Vagina (tissue), 2 donors: Measurements from ENCODE around the gene KDM4C.

ENCODE experiments used
- POLR2A ChIP-seq, 2 donors: fragments of 450-650 bp; IDR thresholded peaks; one replicate each; pipeline ENCODE4 v1.6.1; 2017; ENCODE audit warnings: antibody characterized with exemption in 2 of 2, mild to moderate bottlenecking in 2 of 2, moderate library complexity in 2 of 2
- POLR2AphosphoS5 ChIP-seq, 2 donors: sonication (generic); formaldehyde crosslinking; IDR thresholded peaks; one replicate each; pipeline ENCODE4 v1.9.0; 2017; ENCODE audit warnings: antibody characterized with exemption in 2 of 2, mild to moderate bottlenecking in 2 of 2, low read depth in 1 of 2; ENCODE audit not compliant: insufficient read depth in 1 of 2
- TF ChIP-seq, protein P1 (sequence below), 3 experiments: fragments of 450-650 bp in 2 of 3; fragments of 200-600 bp in 1 of 3; sonication (generic) in 1 of 3; IDR thresholded peaks; one replicate each; pipeline ENCODE4 v1.5.1; 2017 to 2019; ENCODE audit warnings: antibody characterized with exemption in 3 of 3, mild to moderate bottlenecking in 2 of 3, moderate library complexity in 2 of 3

DNA sequence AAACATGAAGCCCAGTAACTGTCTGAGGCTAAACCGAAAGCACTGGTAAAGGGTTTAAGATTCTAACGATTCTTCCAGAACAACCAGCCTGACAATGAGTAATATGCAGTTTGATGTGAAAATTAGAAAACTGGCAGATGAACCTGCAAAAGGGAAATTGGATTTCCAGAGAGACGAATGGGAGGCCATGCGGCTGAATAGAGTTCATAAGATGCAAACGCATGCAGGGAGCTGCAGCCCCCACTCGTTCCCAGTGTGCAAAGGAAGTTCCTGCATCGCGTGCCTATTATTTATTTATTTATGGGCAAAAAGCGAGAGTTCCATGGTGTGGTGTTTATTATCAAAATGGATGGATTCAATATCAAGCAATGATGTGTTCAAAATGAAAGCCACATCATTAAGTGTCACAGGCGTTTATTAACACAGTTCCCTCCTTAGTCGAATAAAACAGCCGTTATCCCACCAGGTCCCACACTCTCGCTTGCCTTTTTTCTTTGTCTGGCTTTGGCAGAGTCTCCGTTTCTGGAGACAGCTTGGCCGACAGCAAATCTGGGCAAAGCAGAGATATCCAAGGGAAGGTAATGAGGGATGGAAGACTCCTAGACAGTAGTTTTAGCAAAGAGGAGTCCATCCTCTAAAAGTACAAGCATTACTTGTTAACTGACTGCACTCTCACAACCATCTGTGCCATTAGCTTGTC lies 451.4 kb downstream of the KDM4C start:
- TF ChIP-seq, protein P1, sequence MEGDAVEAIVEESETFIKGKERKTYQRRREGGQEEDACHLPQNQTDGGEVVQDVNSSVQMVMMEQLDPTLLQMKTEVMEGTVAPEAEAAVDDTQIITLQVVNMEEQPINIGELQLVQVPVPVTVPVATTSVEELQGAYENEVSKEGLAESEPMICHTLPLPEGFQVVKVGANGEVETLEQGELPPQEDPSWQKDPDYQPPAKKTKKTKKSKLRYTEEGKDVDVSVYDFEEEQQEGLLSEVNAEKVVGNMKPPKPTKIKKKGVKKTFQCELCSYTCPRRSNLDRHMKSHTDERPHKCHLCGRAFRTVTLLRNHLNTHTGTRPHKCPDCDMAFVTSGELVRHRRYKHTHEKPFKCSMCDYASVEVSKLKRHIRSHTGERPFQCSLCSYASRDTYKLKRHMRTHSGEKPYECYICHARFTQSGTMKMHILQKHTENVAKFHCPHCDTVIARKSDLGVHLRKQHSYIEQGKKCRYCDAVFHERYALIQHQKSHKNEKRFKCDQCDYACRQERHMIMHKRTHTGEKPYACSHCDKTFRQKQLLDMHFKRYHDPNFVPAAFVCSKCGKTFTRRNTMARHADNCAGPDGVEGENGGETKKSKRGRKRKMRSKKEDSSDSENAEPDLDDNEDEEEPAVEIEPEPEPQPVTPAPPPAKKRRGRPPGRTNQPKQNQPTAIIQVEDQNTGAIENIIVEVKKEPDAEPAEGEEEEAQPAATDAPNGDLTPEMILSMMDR (IDR thresholded peaks at IDR 0.05) = no peak
- no peak for TF ChIP-seq POLR2A (IDR thresholded peaks at IDR 0.05)
- TF ChIP-seq POLR2AphosphoS5 (IDR thresholded peaks at IDR 0.05; ENCODE audit: insufficient read depth in 1 of 2, low read depth in 1 of 2) = no peak
